Measurements from ENCODE around the gene YPEL2.

The YPEL2 gene

GRCh38 chr17:59441464-59442096 lies 110.1 kb downstream of the YPEL2 start:
- Histone ChIP-seq H3K4me3 (ENCODE audit: low read depth, low read length) (no peak overlapping the region), H3K9ac (no peak overlapping the region), H3K4me2 (ENCODE audit: low read length) (no peak overlapping the region), H3K79me2 (no peaks in the 10 kb centered on the region), H3K9me3 (ENCODE audit: control insufficient read depth, low read length) (no peaks in the 10 kb centered on the region), H3K27ac (peak overlapping the region; percentile 95), H2AFZ (peak overlapping the region; percentile 54), H3K27me3 (ENCODE audit: control insufficient read depth, insufficient read depth, low read length) (no peaks in the 10 kb centered on the region), H3K4me1 (peaks cover 32% of the 10 kb centered on the region), H3K36me3 (ENCODE audit: control insufficient read depth, insufficient read depth, low read length) (no peaks in the 10 kb centered on the region)
- TF ChIP-seq CTCF (IDR thresholded peaks at IDR 0.05): no peak

GRCh38 chr17:59443106-59443505 lies 111.7 kb downstream of the YPEL2 start:
- Histone ChIP-seq H3K4me3 (ENCODE audit: low read depth, low read length) (no peak overlapping the region), H3K4me2 (ENCODE audit: low read length) (no peak overlapping the region), H3K9me3 (ENCODE audit: control insufficient read depth, low read length) (no peaks in the 10 kb centered on the region), H3K79me2 (no peaks in the 10 kb centered on the region), H3K9ac (no peak overlapping the region), H2AFZ (no peak overlapping the region), H3K27ac (no peak overlapping the region), H3K27me3 (ENCODE audit: control insufficient read depth, insufficient read depth, low read length) (no peaks in the 10 kb centered on the region), H3K4me1 (peaks cover 17% of the 10 kb centered on the region), H3K36me3 (ENCODE audit: control insufficient read depth, insufficient read depth, low read length) (no peaks in the 10 kb centered on the region)
- no peak for TF ChIP-seq CTCF (IDR thresholded peaks at IDR 0.05)

All from parathyroid adenoma (tissue), 2 donors.